ENCODE measurements around the gene OLFML1.

The OLFML1 gene

GRCh38 chr11:7537265-7537664, 52.0 kb downstream of the OLFML1 start:
- Mint-ChIP-seq H3K4me3 (no peak overlapping the region), H3K4me1 (peaks cover 30% of the 10 kb centered on the region), H3K9me3 (no peaks in the 10 kb centered on the region), H3K27ac (no peak overlapping the region), H3K36me3 (ENCODE audit: low read depth) (no peaks in the 10 kb centered on the region), H3K27me3 (ENCODE audit: low read depth) (peaks cover 35% of the 10 kb centered on the region)
- TF ChIP-seq, protein P1, sequence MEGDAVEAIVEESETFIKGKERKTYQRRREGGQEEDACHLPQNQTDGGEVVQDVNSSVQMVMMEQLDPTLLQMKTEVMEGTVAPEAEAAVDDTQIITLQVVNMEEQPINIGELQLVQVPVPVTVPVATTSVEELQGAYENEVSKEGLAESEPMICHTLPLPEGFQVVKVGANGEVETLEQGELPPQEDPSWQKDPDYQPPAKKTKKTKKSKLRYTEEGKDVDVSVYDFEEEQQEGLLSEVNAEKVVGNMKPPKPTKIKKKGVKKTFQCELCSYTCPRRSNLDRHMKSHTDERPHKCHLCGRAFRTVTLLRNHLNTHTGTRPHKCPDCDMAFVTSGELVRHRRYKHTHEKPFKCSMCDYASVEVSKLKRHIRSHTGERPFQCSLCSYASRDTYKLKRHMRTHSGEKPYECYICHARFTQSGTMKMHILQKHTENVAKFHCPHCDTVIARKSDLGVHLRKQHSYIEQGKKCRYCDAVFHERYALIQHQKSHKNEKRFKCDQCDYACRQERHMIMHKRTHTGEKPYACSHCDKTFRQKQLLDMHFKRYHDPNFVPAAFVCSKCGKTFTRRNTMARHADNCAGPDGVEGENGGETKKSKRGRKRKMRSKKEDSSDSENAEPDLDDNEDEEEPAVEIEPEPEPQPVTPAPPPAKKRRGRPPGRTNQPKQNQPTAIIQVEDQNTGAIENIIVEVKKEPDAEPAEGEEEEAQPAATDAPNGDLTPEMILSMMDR (IDR thresholded peaks at IDR 0.05; ENCODE audit: unreplicated experiment in 3 of 3) = no peak

DNA sequence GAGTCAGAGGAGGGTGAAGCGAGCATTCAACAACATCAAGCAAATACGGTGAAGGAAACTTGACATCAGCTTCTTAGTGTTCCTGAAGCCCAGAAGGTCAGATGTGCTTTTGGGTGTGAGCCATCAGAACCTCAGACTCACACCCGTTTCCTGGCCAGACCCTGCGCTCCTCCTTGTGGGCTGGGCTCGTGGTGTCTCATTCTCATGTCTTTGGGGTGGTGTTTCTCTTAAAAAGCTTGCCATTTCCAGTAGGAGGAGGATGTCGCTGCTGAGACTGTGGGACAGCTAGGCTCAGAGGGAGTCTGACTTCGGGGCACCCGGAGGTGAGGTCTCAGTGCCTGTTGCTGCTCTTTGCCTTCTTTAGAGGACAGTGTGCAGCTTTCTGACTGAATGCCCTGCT, 52.7 kb downstream of the OLFML1 start:
- Mint-ChIP-seq H3K4me3 (no peak overlapping the region), H3K27ac (no peak overlapping the region), H3K36me3 (ENCODE audit: low read depth) (no peaks in the 10 kb centered on the region), H3K4me1 (peaks cover 30% of the 10 kb centered on the region), H3K27me3 (ENCODE audit: low read depth) (peaks cover 35% of the 10 kb centered on the region), H3K9me3 (no peaks in the 10 kb centered on the region)
- TF ChIP-seq, protein P1 (IDR thresholded peaks at IDR 0.05; ENCODE audit: unreplicated experiment in 3 of 3) = no peak

DNA sequence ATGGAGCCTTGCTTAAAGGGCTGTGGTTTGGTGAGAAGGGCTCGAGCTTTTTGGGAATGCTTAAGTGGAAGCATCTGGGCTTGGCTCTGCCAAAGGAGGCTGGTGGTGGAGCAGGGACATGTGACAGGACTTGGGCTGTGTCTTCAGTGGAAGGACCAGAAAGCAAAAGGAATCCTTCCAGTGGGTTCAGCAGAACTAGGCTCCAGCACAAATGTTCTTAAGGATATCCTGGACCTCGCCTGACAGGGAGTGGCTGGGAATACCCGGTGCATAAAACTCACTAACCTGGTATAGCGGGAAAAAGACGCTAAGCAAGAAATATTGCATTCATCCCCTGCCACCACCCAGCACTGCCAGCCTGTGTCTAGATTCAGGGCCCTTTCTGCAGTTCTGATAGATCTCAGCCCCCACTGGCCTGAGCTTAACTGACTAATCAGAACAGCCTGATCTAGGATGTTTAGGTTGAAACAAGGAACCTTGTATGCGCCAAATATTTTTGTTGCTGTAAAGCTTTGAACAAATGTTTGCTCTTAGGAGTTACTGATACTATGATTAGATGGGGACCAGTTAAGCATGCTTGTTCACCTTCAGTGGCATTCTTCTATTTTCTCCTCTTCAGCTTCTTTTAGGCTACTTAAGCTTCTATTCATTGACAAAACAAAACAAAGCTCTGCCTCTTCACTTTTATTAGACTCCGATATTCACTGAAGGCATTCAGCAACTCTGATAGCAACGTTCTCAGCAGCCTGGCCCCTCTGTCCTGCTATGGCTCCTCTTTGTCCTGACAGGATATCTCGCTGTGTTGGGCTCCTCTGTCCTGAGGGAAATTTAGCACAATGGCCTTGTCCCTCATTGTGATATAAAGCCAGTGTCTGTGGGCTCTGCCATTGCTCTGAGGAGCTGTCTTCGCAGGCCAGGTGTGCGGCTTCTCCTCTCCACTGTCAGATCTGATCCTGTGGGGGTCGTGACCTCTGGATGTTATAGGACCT, 53.5 kb downstream of the OLFML1 start:
- no peak overlapping the region for H3K27ac Mint-ChIP-seq
- H3K27me3 Mint-ChIP-seq (ENCODE audit: low read depth) = peaks cover 33% of the 10 kb centered on the region
- TF ChIP-seq, protein P1 (IDR thresholded peaks at IDR 0.05; ENCODE audit: unreplicated experiment in 3 of 3) = no peak
- H3K4me3 Mint-ChIP-seq = no peak overlapping the region
- H3K36me3 Mint-ChIP-seq (ENCODE audit: low read depth) = no peaks in the 10 kb centered on the region
- no peaks in the 10 kb centered on the region for H3K9me3 Mint-ChIP-seq
- peaks cover 31% of the 10 kb centered on the region for H3K4me1 Mint-ChIP-seq

DNA sequence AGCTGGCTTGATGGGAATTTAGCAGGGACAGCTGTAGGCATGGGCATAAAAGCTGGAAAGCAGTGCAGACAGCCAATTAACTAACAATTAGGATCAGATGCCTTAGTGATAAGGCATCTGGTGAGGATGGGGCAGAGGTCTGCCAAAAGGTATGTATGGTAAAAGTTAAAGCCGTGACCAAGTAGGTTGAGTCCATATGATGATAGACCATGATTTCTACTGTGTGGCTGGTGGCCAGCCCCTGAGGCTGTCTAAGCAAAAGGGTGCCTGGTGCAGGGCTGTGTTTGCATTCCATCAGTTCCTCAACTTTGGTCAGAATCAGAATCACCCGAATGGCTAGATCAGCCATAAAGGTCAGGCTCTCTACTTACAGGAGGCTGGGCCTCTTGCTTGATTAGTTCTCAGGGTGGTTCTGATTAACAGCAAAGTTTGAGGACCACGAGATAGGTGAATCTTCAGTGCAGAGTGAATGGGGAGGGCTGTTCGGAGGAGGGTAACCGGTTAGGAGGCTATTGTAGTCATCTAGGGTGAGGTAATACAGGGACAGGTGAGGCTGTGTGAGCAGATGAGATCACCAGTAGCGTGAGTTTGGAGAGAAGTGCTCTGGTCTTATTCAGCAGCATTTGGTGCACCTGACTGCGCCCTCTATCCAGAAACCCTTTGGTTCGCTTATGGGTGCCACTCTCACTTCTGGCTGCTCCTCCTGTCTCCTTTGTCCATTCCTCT, 55.7 kb downstream of the OLFML1 start:
- no peak overlapping the region for H3K27ac Mint-ChIP-seq
- H3K9me3 Mint-ChIP-seq = no peaks in the 10 kb centered on the region
- peaks cover 23% of the 10 kb centered on the region for H3K27me3 Mint-ChIP-seq (ENCODE audit: low read depth)
- TF ChIP-seq, protein P1 (IDR thresholded peaks at IDR 0.05; ENCODE audit: unreplicated experiment in 3 of 3) = no peak
- no peaks in the 10 kb centered on the region for H3K36me3 Mint-ChIP-seq (ENCODE audit: low read depth)
- H3K4me3 Mint-ChIP-seq = no peak overlapping the region
- peaks cover 30% of the 10 kb centered on the region for H3K4me1 Mint-ChIP-seq

GRCh38 chr11:7543302-7543701, 58.0 kb downstream of the OLFML1 start:
- peaks cover 33% of the 10 kb centered on the region for H3K4me1 Mint-ChIP-seq

More at GRCh38 chr11:7543302-7543701, 58.0 kb downstream of the OLFML1 start:
- TF ChIP-seq, protein P1 (IDR thresholded peaks at IDR 0.05; ENCODE audit: unreplicated experiment in 3 of 3) = no peak
- no peak overlapping the region for H3K4me3 Mint-ChIP-seq
- H3K27ac Mint-ChIP-seq = no peak overlapping the region
- H3K27me3 Mint-ChIP-seq (ENCODE audit: low read depth) = peaks cover 21% of the 10 kb centered on the region
- H3K36me3 Mint-ChIP-seq (ENCODE audit: low read depth) = no peaks in the 10 kb centered on the region
- H3K9me3 Mint-ChIP-seq = no peaks in the 10 kb centered on the region

All from nephron (organoid).